ENCODE measurements around the gene PDXK. TPM values are rescaled to one million over a fixed set of nuclear protein-coding genes. Genes with fewer than 3 reads are reported as not detected.

Gene PDXK
- total RNA-seq, 3 donors from 2014 or later = 113 to 179 (median 161) TPM

GRCh38 chr21:43753439-43753799, 34.5 kb downstream of the PDXK start:
- intact Hi-C loops (cut with DNase I, micrococcal nuclease) = no loop called here
- no peak for TF ChIP-seq CTCF (IDR thresholded peaks at IDR 0.05)
- no peak for ATAC-seq

DNA sequence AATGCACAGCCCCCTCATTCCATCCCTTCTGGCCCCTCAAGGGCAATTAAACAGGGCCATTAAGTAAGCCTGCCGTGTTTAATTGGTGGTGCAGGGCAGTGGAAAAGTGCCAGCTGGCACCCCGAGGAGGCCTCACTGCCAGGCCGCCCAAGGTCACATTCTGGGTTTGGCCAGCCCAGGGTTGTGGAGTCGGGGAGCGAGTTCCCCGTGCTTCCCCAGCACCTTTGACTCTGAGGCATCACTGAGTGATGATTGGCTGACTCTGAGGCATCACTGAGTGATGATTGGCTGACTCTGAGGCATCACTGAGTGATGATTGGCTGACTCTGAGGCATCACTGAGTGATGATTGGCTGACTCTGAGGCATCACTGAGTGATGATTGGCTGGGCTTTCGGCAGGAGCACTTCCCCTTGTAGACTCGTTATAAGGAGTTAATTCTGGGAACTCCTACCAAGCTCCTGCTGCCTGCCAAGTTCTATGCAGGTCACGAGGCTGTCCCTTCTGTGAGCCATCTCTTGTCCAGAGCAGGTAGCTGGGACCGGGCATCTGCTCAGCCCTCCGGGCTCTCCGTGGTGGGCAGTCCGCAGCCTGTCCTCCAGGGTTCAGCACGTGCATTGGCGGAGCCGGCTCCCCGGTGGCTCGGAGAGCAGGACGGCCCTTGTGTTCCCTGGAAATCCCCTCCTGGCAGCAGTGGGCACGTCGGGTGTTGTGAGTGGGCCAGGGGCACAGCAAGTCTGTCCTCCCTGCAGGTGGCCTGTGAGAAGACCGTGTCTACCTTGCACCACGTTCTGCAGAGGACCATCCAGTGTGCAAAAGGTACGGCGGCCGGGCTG, 36.2 kb downstream of the PDXK start:
- Histone ChIP-seq H3K36me3 (ENCODE audit: low read depth) (peaks cover 13% of the 10 kb centered on the region), H3K9me3 (no peaks in the 10 kb centered on the region), H3K4me1 (ENCODE audit: low read depth) (no peaks in the 10 kb centered on the region), H3K4me3 (no peak overlapping the region)
- ATAC-seq (no peak), DNase-seq (no peak)
- intact Hi-C loops (cut with DNase I, micrococcal nuclease) = no loop called here
- TF ChIP-seq CTCF (IDR thresholded peaks at IDR 0.05) = no peak

More at GRCh38 chr21:43753439-43753799, 34.5 kb downstream of the PDXK start:
- no peak overlapping the region for H3K4me3 ChIP-seq
- H3K36me3 ChIP-seq (ENCODE audit: low read depth) = peaks cover 13% of the 10 kb centered on the region
- no peaks in the 10 kb centered on the region for H3K9me3 ChIP-seq
- H3K4me1 ChIP-seq (ENCODE audit: low read depth) = no peaks in the 10 kb centered on the region
- DNase-seq = no peak

DNA sequence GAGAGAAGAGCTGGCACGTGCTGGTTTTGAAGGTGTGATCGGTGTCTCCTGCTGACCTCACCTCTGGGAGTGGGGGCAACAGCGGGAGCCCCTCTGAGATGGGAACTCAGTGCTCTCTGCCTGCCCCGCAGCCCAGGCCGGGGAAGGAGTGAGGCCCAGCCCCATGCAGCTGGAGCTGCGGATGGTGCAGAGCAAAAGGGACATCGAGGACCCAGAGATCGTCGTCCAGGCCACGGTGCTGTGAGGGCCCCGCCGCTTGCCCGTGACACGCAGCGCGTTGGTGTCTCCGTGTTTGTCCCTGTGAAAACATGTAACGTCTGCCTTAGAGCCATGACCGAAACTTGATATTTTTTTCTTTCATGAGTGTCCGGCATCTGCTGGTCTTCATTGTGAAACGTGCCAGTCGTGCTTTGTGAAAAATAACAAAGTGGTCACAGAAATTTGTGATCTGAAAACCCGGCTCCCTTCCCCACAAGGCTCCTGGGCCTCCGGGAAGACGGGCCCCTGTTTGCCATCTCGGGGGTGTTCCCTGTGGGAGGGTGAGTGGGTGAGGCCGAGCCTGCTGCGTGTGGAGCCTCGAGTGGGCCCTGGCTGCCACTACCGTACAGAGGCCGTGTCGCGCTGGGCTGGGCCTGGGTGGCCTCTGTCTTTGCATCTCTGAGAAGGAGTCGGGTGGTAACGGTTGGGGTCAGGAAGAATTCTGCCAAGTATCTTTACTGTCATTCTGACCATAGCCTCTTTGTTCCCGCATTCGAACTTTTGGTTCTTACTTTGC, 37.1 kb downstream of the PDXK start:
- TF ChIP-seq CTCF (IDR thresholded peaks at IDR 0.05) = no peak
- no peak for DNase-seq
- Histone ChIP-seq H3K9me3 (no peaks in the 10 kb centered on the region), H3K4me1 (ENCODE audit: low read depth) (no peaks in the 10 kb centered on the region), H3K4me3 (no peak overlapping the region), H3K36me3 (ENCODE audit: low read depth) (peaks cover 13% of the 10 kb centered on the region)
- no peak for ATAC-seq
- intact Hi-C loops (cut with DNase I, micrococcal nuclease) = no loop called here

DNA sequence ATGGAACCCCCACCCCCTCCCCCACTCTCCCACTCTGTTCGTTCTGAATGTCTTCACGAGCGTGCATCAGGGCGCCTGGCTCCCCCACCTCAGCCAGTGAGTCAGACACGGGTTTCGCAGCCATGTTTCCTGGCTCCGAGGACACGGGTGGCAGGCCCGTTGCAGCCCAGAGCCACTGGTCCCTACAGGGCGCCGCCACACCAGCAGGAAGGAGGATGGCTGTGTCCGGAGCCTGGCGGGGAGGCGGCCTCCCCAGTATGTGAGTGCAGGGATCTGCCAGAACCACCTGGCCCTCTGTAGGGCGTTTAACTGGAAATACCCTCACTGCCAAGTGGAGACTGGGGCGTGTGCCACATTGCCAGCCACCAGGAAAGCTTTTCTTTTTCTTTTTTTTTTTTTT, 38.7 kb downstream of the PDXK start:
- Histone ChIP-seq H3K36me3 (ENCODE audit: low read depth) (peaks cover 7% of the 10 kb centered on the region), H3K4me1 (ENCODE audit: low read depth) (no peaks in the 10 kb centered on the region), H3K9me3 (no peaks in the 10 kb centered on the region), H3K4me3 (no peak overlapping the region)
- no peak for DNase-seq
- no peak for TF ChIP-seq CTCF (IDR thresholded peaks at IDR 0.05)
- no peak for ATAC-seq
- intact Hi-C loops (cut with DNase I, micrococcal nuclease) = no loop called here

- no peak for TF ChIP-seq CTCF (IDR thresholded peaks at IDR 0.05)
- Histone ChIP-seq H3K36me3 (ENCODE audit: low read depth) (peaks cover 5% of the 10 kb centered on the region), H3K9me3 (no peaks in the 10 kb centered on the region), H3K4me3 (no peak overlapping the region), H3K4me1 (ENCODE audit: low read depth) (no peaks in the 10 kb centered on the region)
- ATAC-seq = no peak
- intact Hi-C loops (cut with DNase I, micrococcal nuclease) = no loop called here
- no peak for DNase-seq
Measured at GRCh38 chr21:43758111-43758641, 39.2 kb downstream of the PDXK start.
